AG08395 (cell line): Measurements from ENCODE around the gene CDC42EP3.
A peak's percentile ranks its signal among the peaks of the same experiment; 100 is the strongest.

ENCODE experiments used
- DNase-seq: peaks from one replicate; pipeline ENCODE4 v3.0.0; 2012; ENCODE audit warnings: mixed read lengths, low spot score

The CDC42EP3 gene

DNA sequence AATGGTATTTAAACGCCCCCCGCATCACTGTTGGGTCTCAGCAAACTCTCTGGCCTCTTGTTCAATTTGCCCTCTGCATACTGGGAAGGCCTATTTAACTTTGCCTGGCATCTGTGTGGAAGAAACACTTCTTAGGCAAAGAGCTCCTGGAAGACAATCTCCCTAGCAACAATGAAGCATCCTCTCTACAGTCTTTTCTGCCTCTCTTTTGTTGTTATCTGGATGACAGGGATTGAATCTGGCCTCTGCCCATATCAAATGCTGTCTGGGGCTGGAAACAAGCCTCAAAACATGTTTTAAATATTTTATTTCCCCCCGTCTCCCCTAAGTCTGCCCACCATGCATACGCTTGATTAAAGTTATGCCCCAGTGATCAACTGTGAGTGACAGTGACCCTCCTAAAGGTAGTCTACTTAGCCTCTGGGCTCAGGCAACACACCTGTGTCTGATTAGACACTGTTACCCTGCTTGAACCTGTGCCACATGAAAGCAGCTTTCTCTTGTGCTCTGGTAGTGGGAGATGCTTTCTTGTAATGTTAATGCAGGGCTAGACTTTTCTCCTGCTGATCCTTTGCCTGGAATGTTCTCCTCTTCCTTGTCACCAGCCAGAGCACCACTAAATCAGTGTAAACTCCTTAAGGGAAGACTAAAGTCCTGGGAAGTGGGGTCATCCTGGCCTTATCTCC, 34.9 kb downstream of the CDC42EP3 start:
- DNase-seq = no peak

DNA sequence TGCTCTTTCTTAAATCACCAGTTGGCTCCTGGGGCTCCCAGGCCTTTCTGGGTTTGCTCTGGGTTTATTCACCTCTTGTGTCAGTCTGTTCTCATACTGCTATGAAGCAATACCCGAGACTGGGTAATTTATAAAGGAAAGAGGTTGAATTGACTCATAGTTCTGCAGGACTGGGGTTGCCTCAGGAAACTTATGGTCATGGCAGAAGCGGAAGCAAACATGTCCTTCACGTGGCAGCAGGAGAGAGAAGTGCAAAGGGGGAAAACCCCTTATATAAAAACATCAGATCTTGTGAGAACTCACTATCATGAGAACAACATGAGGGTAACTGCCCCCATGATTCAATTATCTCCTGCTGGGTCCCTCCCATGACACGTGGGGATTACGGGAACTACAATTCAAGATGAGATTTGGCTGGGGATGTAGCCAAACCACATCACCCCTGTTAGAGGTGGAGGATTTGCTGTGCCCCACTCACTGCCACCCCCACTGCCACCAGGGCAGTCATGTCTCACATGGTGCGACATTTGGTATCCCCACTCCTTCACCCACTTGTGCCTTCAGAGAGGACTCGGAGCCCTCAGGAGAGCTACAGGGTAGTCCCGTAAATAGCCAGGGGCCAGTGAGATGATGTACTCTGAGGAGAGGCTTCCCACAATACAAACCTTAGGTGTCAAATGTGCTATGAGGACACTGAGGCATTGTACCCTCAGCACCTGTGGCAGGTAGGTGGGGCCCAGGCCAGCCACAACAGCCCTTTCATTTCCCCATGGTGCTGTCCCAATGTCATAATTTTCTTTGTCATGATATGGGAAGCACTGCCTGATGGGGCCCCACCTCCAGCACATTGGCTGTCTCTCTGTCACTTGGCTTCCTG, 35.7 kb downstream of the CDC42EP3 start:
- DNase-seq = no peak

DNA sequence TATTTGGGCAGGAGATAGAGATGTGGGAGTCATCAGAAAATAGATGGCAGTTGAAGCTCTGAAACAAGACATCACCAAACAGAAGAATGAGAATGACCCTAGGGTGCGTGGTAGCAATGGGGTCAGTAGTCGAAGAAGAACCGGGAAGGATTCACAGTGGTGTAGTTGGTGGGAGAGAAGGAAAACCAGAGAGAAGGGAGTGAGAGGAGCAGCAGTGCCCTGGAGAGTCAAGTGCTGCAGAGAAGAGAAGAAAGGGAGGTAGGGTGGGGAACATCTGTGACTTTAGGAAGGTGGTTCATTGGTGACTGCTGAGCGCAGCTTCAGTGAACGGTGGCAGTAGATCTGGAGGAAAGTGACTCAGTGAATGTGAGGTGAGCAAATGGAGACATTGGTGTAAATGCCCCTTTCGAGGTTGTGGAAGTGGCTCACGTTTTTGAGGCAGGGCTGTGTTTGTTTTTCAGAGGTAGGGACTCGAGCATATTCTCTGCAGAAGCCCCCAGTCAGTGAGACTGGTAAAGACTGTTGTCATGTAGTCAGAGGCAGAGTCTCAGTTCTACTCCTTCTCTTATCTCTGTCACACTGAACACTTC, 36.4 kb downstream of the CDC42EP3 start:
- DNase-seq = no peak

DNA sequence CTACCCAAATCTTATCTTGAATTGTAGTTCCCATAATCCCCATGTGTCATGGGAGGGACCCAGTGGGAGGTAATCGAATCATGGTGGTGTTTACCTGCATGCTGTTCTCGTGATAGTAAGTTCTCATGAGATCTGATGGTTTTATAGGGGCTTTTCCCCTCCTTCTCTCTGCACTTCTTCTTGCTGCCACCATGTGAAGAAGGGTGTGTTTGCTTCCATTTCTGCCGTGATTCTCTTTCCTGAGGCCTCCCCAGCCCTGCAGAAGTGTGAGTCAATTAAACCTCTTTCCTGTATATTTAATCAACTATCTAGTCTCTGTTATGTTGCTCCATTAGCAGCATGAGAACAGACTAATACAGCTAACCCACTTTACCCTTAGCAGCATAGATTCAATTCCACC, 37.6 kb downstream of the CDC42EP3 start:
- no peak for DNase-seq

DNA sequence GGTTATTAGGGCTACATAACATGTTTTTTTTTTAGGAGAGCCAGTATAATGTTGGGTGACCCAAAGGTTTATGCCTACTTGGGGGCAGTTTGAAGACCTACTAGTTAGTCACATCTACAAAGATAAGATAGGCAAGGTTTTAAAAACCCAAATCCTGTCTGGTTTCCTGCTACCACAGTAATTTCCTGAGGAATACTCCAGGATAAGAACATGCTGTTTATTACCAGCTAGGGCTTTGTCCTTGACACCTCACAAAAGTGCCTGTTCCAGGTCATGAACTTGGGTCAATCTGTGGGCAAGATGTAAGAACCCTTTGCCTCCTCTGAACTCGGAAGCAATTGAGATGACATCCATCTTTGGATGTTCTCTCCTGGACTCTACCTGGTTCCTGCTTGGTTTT, 38.2 kb downstream of the CDC42EP3 start:
- no peak for DNase-seq

DNA sequence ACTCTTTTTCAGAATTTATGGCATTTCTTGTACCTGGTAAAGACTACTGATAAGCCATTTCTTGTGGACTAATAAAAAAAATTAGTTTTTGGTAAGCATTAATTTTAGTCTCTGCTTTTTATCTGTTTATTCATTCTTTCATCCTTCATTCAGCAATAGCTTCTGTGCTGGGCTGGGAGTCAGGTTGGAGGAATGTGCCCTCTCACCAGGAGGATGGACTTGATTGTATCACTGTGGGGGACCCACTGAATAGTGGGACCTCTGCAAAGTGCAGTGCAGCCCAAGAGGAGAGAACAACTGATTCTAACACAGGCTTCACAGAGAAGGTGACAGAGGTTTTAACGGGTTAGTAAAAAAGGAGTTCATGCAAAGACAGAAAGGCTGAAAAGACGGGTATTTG, 39.1 kb downstream of the CDC42EP3 start:
- no peak for DNase-seq

DNA sequence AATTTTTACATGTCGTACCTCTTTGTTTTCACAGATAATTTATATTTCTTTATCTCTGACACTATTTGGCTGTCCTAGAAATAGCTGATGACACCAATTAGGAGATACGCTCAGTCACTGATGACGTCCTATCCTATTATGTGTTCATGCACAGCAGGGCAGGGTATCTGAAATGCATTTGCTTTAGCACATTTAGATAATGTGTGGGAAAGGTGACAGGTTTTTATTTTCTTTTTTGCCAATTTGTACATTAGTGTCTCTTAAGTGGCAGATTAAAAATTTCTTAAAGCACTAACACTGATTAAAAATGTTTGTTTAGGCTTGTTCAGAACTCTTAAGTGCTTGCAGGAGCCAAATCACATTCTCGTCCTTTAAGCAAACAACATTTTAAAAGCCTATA, 39.7 kb downstream of the CDC42EP3 start:
- DNase-seq = no peak

DNA sequence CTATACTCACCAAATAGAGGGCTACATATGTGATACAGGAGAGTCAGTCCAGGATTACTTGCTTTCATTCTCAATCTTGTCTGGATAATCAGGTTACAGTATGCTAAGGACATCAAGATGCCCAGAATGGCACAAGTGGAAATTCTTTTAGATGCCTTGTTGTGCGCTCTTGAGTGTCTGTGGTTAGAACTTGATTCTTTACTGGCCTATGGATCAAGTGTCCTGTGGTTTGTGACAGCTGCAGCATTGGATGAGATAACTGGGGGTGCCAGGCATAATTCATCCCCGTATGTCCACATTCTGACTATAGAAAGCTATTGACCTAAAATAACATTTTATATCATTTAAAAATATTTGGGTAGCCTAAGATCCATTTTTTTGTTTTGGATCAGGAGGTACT, 40.1 kb downstream of the CDC42EP3 start:
- no peak for DNase-seq

DNA sequence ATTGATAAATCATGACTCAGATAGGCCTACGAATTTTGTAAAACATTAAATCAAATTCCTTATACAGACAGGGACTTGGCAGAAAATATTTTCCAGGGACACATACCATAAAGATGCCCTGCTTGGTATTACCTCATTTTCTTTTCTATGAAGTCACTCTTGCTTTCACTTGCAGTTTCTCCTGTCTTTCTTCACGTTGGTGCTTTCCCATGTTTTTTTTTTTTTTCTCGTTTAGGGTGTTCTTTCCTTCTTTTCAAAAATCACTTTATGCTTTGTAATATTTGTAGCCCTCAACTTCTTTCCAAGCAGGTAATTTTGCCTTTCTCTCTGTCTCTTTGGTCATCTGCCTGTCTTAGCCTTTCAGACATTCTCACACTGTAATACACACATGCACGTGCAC, 40.7 kb downstream of the CDC42EP3 start:
- no peak for DNase-seq

DNA sequence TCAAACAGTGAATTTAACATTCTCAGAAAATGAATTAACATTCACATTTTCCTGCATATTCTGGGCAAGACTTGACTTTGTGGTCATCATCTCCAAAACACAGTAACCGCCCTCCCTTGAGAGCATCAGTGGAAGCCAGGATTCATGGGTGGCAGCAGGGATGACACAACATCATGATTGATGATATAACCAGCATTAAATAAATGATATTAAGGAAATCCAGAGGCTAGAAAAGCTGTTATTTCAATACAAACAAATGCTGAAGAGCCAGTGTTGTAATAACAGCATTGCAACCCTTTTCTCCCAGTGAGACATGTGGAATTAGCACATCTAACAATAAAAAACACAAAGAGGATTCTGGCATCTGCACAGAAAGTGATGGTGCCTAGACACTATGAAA, 41.1 kb downstream of the CDC42EP3 start:
- peak; percentile 48 for DNase-seq

DNA sequence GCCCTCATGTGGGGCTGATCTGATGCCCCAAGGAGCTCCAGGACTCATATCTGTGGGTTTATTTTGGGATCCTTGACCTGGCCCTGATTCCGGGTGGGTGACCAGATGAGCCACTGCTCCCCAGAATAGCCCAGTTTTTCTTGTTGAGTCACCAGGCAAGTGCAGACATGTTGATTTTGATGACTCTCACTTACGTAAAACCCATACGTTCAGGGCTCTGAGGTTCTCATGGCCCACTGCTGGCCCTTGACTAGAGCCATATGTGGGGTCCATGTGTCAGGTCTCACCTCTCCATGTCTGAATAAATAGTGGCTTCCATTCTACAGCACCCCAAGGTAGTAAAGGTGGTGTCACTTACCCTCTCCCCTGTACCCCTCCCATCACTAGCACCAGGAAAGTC, 41.9 kb downstream of the CDC42EP3 start:
- DNase-seq = no peak

DNA sequence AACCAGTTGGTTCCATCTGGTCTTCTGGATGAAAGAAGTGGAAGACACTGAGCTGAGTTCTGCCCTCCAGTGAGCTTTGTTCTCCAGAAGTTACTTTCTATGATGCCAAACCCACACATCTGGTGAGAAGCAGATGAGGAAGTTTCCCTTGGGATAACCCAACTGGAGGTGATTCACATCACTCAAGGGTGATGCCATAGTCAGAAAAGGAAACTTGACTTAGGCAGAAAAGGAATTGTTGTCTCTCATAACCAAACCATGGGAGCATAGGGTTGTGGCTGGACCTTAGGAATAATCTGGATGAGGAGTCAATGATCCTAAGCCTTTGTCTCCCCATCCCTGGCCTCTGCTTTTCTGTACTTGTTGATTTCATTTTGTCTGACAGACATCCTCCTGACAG, 43.7 kb downstream of the CDC42EP3 start:
- DNase-seq = no peak

DNA sequence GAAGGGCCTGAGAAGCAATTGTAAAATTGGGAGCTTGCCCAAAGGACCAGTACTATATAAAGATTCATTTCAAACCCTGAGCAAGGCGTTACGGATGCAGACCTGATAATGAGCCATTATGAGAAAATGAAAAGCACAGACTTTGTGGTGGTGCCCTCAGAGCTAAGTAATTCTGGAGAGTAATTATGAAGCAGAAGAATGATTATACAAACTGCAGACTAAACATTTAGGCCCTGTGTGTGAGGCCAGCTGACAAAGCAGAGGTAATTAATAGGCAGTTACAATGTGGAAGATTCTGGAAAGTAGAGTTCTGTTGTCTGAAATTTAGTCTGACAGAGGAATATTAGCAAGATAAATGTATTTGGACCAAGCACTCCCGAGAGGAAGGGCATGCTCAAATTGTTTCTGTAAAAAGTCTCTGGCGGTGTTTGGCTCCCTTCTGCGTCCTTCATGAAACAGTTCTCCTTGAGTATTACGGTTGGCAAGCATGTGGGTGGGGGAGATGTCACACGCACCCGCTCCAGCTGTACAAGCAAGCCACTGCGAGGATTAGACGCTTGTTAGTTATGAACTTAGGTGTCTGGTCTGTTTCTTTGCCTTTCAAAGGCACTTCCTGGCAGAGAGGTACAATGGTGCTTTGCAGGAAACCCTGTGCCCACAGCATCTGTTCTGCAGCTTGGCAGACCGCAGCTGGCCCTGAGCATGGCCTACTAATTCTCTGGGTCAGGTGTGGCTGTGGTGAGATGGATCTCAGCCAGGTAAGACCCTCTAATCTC, 45.5 kb downstream of the CDC42EP3 start:
- no peak for DNase-seq

DNA sequence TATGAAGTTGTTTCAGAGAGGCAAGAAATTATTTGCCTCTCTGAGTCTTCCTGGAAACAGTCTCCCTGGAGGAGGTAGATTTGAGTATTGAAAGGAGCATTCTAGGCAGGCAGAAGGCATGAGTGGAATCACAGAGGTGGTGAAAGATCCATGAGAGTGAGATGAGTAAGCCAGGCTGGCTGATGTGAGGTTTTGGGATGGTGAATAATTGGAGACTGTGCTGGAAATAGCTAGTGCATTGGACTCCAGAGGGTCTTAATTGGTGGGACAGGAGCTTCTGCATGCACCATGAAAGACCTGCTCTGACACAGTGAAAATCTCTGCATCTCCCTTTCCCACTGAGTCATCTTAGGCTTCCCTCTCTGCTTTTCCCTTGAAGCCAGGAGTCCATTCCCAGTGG, 46.3 kb downstream of the CDC42EP3 start:
- peak; percentile 79 for DNase-seq

DNA sequence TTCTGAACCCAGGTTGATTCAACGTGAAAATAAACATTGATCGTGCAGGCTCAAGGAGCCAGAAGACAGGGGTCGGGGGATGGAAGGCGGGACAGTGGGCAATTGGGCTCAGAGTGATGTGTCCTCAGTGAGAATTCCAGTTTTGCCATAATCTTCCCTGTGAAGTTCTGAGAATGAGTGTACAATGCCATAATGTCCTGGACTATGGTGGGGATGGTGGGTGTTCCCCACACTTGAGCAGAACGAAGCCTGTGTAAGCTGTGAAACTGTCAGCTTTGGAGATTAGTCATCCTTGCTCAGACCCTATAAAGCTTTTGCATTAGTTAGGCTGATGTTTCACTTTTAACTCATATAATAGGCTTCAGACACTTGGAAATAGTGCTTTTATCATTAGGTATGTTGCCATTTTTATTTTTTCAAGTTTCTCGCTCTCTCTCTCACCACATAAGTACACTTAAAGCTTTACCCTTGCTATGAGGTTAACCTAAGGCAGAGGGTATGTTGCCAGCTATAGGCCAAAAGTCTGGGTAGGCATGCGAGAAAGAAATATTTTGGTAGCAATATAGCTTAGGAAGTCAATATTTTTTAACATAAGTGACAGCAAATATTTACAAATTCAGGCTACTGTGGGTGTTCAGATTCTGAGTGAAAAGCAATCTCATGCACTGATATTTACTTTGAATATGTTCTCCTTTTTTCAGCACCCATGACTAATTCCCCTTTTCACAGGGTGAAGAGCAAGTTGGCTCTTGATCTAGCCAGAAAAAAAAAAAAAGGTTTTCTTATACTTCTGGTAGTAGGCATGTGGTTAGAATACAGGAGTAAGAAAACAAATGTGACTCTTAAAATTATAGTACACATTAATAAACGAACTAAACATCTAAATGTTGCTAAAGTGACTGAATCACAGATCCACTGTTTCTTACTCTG, 47.2 kb downstream of the CDC42EP3 start:
- no peak for DNase-seq

DNA sequence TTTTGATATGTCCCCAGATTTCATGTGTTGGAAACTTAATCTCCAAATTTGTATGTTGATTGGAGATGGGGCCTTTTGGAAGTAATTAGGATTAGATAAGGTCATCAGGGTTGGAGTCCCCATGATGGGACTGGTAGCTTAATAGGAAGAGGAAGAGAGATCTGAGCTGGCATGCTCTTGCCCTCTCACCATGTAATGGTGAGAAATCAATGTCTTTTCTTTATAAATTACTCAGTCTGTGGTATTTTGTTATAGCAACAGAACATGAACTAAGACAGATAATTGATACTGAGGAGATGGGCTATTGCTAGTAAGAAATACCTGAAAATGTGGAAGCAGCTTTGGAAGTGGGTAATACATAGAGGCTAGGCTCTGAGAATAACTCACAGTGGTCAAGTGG, 48.0 kb downstream of the CDC42EP3 start:
- no peak for DNase-seq

DNA sequence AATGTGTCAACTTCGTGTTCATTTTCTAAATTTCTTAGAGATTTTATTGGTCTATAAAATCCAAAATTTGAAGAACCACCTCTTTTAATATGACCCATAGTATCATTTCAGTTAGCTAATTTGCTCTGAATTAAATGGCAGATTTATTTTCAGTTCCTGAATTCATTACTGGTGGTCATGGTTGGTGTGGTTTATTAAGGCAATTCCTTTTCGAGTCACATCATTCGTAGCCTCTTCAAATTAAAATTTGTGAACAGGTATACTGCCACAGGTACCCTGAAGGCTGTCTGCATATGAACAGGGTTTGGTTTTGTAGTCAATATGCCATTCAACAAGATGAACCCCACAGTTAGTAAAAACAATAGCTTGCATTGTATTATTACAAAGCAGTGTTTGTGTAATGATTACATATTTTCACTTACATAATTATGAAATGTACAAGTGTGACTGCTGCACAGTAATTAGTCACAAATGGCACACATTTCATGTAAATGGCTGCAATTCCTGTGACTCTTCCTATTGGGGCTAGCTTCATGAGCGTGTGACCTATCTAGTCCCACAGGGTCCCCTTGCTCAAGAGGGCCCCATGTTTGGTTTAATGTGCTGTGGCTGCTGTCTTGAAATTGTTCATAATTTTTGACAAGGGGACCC, 48.9 kb downstream of the CDC42EP3 start:
- DNase-seq = no peak

DNA sequence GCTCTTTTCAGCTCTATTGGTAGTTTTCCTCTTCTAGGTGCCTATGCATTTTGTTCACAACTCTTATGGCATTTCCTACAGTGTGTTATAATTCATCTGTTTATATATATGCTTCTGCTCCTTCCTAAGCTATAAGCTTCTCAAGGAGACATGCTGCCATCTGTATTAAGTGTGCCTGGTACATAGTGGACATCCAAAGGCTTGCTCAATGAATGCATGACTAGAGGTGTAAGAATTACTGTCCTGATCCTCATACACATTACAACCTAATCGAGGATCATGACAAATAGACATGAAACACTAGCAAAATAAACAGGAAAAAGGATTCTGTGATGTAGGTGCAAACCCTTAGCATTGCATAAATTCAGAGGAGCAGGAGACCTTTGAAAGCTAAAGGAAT, 50.2 kb downstream of the CDC42EP3 start:
- DNase-seq = no peak

DNA sequence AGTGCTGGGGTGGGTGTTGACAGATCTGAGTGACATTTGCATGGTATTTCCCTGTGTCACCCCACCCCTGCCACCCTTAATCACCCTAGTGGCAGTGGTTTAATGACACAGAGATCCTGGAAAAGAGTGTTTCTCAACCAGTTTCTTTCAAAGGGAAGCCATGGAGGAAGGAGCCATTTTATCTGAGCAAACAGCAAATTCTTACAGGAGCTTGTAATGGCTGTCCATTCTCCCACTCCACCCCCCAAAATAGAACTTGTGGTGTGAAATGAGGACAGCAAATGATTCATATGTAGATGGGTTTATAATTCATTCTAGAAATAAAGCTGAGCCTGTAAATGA, 51.5 kb downstream of the CDC42EP3 start:
- no peak for DNase-seq

DNA sequence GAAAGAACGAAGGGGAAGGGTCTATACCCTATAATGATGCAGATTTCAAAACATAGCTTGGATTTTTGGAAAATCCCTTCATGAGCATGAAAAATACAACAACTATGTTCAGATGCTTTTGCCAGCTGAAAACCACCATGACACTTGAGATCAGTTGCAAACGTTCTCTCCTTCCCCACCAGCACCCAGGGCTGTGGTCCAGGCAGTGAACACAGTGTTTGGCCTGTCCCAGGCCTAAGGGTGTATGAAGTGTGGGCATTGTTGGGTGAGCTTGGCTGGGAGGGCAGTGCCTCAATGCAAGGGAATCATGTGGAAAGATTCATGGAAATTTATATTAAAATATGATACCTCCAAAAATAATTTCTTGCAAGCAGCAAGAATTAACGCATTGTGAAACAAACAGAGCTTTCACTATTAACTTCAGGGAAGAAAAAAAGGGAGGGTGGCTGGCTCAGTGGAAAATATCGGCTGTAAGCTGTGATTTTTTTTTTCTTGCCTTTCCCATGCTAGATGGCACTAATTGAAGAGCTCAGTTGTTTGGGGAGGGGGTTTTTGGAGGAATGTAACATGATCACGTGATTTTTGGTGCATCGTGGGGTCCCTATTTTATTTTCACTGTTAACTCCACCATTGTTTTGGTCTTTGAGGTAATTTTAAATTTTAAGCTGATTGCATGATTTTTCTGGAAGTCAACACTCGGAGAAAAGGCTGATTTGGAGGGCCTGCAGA, 52.0 kb downstream of the CDC42EP3 start:
- DNase-seq = no peak
